Testis (tissue), 3 donors: Measurements from ENCODE around the gene MIB2. TPM values are rescaled to one million over a fixed set of nuclear protein-coding genes. Genes with fewer than 3 reads are reported as not detected.

Experiments used
- DNase-seq: peaks from one replicate; pipeline ENCODE4 v3.0.0-alpha.2; 2019
- H3K27ac ChIP-seq, 2 donors: fragments of 200-600 bp; sonication (generic); one replicate each; pipeline ENCODE4 v1.5.1; 2019
- H3K27me3 ChIP-seq: fragments of 200-600 bp; sonication (generic); one replicate; pipeline ENCODE4 v1.5.1; 2019
- H3K36me3 ChIP-seq: fragments of 200-600 bp; sonication (generic); one replicate; pipeline ENCODE4 v1.5.1; 2017; ENCODE audit warnings: low read depth; ENCODE audit errors: missing control alignments
- H3K4me1 ChIP-seq: fragments of 200-600 bp; sonication (generic); one replicate; pipeline ENCODE4 v1.5.1; 2019
- H3K4me3 ChIP-seq, 2 donors: fragments of 200-600 bp; sonication (generic); one replicate each; pipeline ENCODE4 v1.5.1; 2017 to 2019
- H3K9me3 ChIP-seq: fragments of 200-600 bp; sonication (generic); one replicate; pipeline ENCODE4 v1.5.1; 2017
- POLR2A ChIP-seq: fragments of 450-650 bp; IDR thresholded peaks from one replicate; pipeline ENCODE4 v1.6.1; 2017; ENCODE audit warnings: antibody characterized with exemption, mild to moderate bottlenecking, moderate library complexity
- WGBS, 2 donors: methylation state at CpG; one replicate each; pipeline ENCODE4 v1.1.5; 2018; 5-methylcytosine and 5-hydroxymethylcytosine counted together
- intact Hi-C: fragments of 100-400 bp; cut with DNase I; formaldehyde crosslinking; loops from one replicate; pipeline ENCODE4 v1.15.1; 2023; ENCODE audit warnings: low total_unique reads
- polyA plus RNA-seq: library from polyadenylated mRNA; stranded (reverse); fragments of 350-450 nt; fragmentation: Illumina TruSeq; extraction: RNeasy Lipid Tissue Mini Kit (QIAGEN cat#74804); gene quantifications from one replicate; pipeline ENCODE4 v1.2.3, GENCODE V29; 2014; ENCODE audit warnings: low read depth, low replicate concordance; ENCODE audit not compliant: insufficient read depth
- total RNA-seq, 2 donors: library from RNA; depleted of rRNA; stranded (reverse); fragments of >200 nt; gene quantifications; one replicate each; pipeline ENCODE4 v1.2.3, GENCODE V29; 2016
- TF ChIP-seq, protein P1 (sequence below), 3 experiments: fragments of 450-650 bp in 2 of 3; fragments of 200-600 bp in 1 of 3; sonication (generic) in 1 of 3; IDR thresholded peaks; one replicate each; pipeline ENCODE4 v1.5.1; 2016 to 2019; ENCODE audit warnings: antibody characterized with exemption in 3 of 3, mild to moderate bottlenecking in 2 of 3, moderate library complexity in 1 of 3

The MIB2 gene
- total and polyA plus RNA-seq, 3 donors from 2014 or later = 38.7 to 172 (median 154) TPM

- TF ChIP-seq, protein P1, sequence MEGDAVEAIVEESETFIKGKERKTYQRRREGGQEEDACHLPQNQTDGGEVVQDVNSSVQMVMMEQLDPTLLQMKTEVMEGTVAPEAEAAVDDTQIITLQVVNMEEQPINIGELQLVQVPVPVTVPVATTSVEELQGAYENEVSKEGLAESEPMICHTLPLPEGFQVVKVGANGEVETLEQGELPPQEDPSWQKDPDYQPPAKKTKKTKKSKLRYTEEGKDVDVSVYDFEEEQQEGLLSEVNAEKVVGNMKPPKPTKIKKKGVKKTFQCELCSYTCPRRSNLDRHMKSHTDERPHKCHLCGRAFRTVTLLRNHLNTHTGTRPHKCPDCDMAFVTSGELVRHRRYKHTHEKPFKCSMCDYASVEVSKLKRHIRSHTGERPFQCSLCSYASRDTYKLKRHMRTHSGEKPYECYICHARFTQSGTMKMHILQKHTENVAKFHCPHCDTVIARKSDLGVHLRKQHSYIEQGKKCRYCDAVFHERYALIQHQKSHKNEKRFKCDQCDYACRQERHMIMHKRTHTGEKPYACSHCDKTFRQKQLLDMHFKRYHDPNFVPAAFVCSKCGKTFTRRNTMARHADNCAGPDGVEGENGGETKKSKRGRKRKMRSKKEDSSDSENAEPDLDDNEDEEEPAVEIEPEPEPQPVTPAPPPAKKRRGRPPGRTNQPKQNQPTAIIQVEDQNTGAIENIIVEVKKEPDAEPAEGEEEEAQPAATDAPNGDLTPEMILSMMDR (IDR thresholded peaks at IDR 0.05) = no peak
- no peak for TF ChIP-seq POLR2A
- no peaks in the 10 kb centered on the region for H3K36me3 ChIP-seq
- no peaks in the 10 kb centered on the region for H3K9me3 ChIP-seq
- 77 to 83% methylated on average over 36 to 39 of the region's 39 CpGs for WGBS, 2 donors
- peaks cover 13% of the 10 kb centered on the region for H3K4me1 ChIP-seq
- no peaks in the 10 kb centered on the region for H3K27me3 ChIP-seq
- no peak overlapping the region for H3K27ac ChIP-seq
- no peak overlapping the region for H3K4me3 ChIP-seq
- no peak for DNase-seq
- intact Hi-C loops = loop anchor here (10.0 kb wide), 1 partner anchor 567 kb away; no protein-coding TSS in a partner anchor
Observed at GRCh38 chr1:1677718-1678580, 62.6 kb downstream of the MIB2 start.

DNA sequence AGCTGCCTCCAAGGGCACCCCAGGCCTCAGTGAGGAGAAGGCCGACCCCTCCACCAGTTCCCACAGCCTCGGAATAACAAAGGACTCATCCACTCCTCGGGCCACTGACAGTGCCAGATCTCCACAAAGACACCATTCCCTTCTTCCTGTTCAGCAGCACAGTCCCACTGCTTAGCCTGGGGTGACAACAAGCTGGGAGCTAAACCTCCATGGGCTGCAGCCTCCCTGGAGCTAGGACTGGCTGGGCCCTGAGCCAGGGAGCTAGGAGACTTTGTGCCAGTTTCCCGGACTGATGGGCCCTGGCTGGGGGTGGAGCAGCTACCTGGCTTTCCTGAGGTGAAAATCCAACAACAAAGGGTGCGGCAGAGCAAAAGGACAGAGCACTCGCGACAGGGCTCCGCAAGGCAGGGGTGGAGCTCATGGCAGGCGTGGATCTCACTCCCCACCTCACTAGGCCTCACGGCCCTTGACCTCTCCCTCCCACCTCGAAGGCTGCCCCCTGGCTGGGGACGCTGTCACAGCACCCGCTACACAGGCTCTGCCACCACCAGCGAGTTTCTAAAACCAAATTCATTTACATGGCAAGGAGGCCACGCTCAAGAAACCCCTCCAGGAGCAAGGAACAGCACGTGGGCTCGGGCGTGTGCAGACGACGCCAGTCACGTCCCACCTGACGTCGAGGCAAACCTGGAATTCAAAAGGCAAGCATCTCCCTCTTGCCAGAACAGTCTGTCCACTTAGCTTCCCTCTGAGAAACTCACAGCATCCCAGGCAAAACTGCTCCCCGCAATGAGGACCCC lies 63.5 kb downstream of the MIB2 start:
- Histone ChIP-seq H3K36me3 (no peaks in the 10 kb centered on the region), H3K4me3 (no peak overlapping the region), H3K27me3 (no peaks in the 10 kb centered on the region), H3K4me1 (peaks cover 13% of the 10 kb centered on the region), H3K27ac (no peak overlapping the region), H3K9me3 (no peaks in the 10 kb centered on the region)
- no peak for DNase-seq
- TF ChIP-seq, protein P1 (IDR thresholded peaks at IDR 0.05) = no peak
- no peak for TF ChIP-seq POLR2A
- WGBS, 2 donors = 72 to 74% methylated on average over 21 to 24 of the region's 24 CpGs
- intact Hi-C loops = loop anchor here (10.0 kb wide), 1 partner anchor 566 kb away; no protein-coding TSS in a partner anchor

Other genes with a start within 250 kb of the MIB2 start
- gene AURKAIP1, start 240.3 kb upstream of the MIB2 start, total RNA-seq = 100 to 1,000 TPM; 224 to 328 TPM
- 313 TPM for gene AURKAIP1, start 240.3 kb upstream of the MIB2 start, polyA plus RNA-seq
- 100 to 1,000 TPM; 204 to 209 TPM for gene CCNL2, start 216.2 kb upstream of the MIB2 start, total RNA-seq
- gene CCNL2, start 216.2 kb upstream of the MIB2 start, polyA plus RNA-seq = 90.9 TPM
- 100 to 1,000 TPM; 104 to 123 TPM for gene MRPL20, start 208.2 kb upstream of the MIB2 start, total RNA-seq
- gene MRPL20, start 208.2 kb upstream of the MIB2 start, polyA plus RNA-seq = 110 TPM
- gene ANKRD65, start 194.2 kb upstream of the MIB2 start, total RNA-seq = 10 to 100 TPM; 10.4 to 14.7 TPM
- gene ANKRD65, start 194.2 kb upstream of the MIB2 start, polyA plus RNA-seq = 10.0 TPM
- 10 to 100 TPM; 64.0 to 90.6 TPM for gene VWA1, start 179.8 kb upstream of the MIB2 start, total RNA-seq
- gene VWA1, start 179.8 kb upstream of the MIB2 start, polyA plus RNA-seq = 46.6 TPM
- 1 to 10 TPM; 1.3 to 3.0 TPM for gene ATAD3C, start 165.8 kb upstream of the MIB2 start, total RNA-seq
- 1.5 TPM for gene ATAD3C, start 165.8 kb upstream of the MIB2 start, polyA plus RNA-seq
- 10 to 100 TPM; 46.3 to 55.6 TPM for gene ATAD3B, start 143.7 kb upstream of the MIB2 start, total RNA-seq
- 19.1 TPM for gene ATAD3B, start 143.7 kb upstream of the MIB2 start, polyA plus RNA-seq
- gene ATAD3A, start 103.3 kb upstream of the MIB2 start, total RNA-seq = 10 to 100 TPM; 35.7 to 37.4 TPM
- gene ATAD3A, start 103.3 kb upstream of the MIB2 start, polyA plus RNA-seq = 22.0 TPM
- gene TMEM240, start 74.9 kb upstream of the MIB2 start, total RNA-seq = 1 to 10 TPM; 3.6 to 6.3 TPM
- 4.3 TPM for gene TMEM240, start 74.9 kb upstream of the MIB2 start, polyA plus RNA-seq
- 100 to 1,000 TPM; 146 to 158 TPM for gene SSU72, start 40.6 kb upstream of the MIB2 start, total RNA-seq
- gene SSU72, start 40.6 kb upstream of the MIB2 start, polyA plus RNA-seq = 67.0 TPM
- 10 to 100 TPM; 36.8 to 54.0 TPM for gene FNDC10, start 15.4 kb upstream of the MIB2 start, total RNA-seq
- gene FNDC10, start 15.4 kb upstream of the MIB2 start, polyA plus RNA-seq = 15.5 TPM
- 10 to 100 TPM; 49.0 to 50.2 TPM for gene MMP23B, start 16.7 kb downstream of the MIB2 start, total RNA-seq
- 13.1 TPM for gene MMP23B, start 16.7 kb downstream of the MIB2 start, polyA plus RNA-seq
- 10 to 100 TPM; 48.1 to 56.0 TPM for gene CDK11B, start 43.5 kb downstream of the MIB2 start, total RNA-seq
- 57.7 TPM for gene CDK11B, start 43.5 kb downstream of the MIB2 start, polyA plus RNA-seq
- 10 to 100 TPM; 48.8 to 50.0 TPM for gene SLC35E2B, start 77.3 kb downstream of the MIB2 start, total RNA-seq
- 25.9 TPM for gene SLC35E2B, start 77.3 kb downstream of the MIB2 start, polyA plus RNA-seq
- 100 to 1,000 TPM in 1 of 2 donors, 10 to 100 TPM in 1; 75.9 to 153 TPM for gene CDK11A, start 108.9 kb downstream of the MIB2 start, total RNA-seq
- 44.8 TPM for gene CDK11A, start 108.9 kb downstream of the MIB2 start, polyA plus RNA-seq
- 100 to 1,000 TPM; 105 to 111 TPM for gene NADK, start 163.0 kb downstream of the MIB2 start, total RNA-seq
- gene NADK, start 163.0 kb downstream of the MIB2 start, polyA plus RNA-seq = 74.9 TPM